Osteocyte (in vitro differentiated cells): ENCODE data around the gene MAPRE3. TPM values are rescaled to one million over a fixed set of nuclear protein-coding genes. Genes with fewer than 3 reads are reported as not detected.

Experiments
- DNase-seq: peaks from one replicate; pipeline ENCODE4 v3.0.0; 2021; ENCODE audit warnings: mixed read lengths; ENCODE audit not compliant: unreplicated experiment; ENCODE audit errors: extremely low spot score
- H3K27ac Mint-ChIP-seq: one replicate; pipeline ENCODE4 v1.8.0; 2021; ENCODE audit warnings: mild to moderate bottlenecking, mixed read lengths; ENCODE audit not compliant: unreplicated experiment
- H3K27me3 Mint-ChIP-seq: one replicate; pipeline ENCODE4 v1.8.0; 2021; ENCODE audit warnings: mixed read lengths; ENCODE audit not compliant: unreplicated experiment
- H3K36me3 Mint-ChIP-seq: one replicate; pipeline ENCODE4 v1.8.0; 2021; ENCODE audit warnings: mixed read lengths; ENCODE audit not compliant: unreplicated experiment
- H3K4me1 Mint-ChIP-seq: one replicate; pipeline ENCODE4 v1.8.0; 2021; ENCODE audit warnings: mixed read lengths; ENCODE audit not compliant: unreplicated experiment
- H3K4me3 Mint-ChIP-seq: one replicate; pipeline ENCODE4 v1.8.0; 2021; ENCODE audit warnings: mild to moderate bottlenecking, moderate library complexity, mixed read lengths; ENCODE audit not compliant: unreplicated experiment
- H3K9me3 Mint-ChIP-seq: one replicate; pipeline ENCODE4 v1.8.0; 2021; ENCODE audit warnings: mixed read lengths; ENCODE audit not compliant: unreplicated experiment
- total RNA-seq: library from RNA; stranded (reverse); gene quantifications from 2 replicates; pipeline ENCODE4 v1.2.1, GENCODE V29; 2021
- TF ChIP-seq, protein P1 (sequence below): fragments of 200-600 bp; sonication (generic); IDR thresholded peaks from 2 replicates; pipeline ENCODE4 v1.5.0; 2021; ENCODE audit warnings: antibody characterized with exemption, mild to moderate bottlenecking, moderate library complexity

MAPRE3 gene
- total RNA-seq, 1 donor from 2014 or later, result 9.4 TPM

- Mint-ChIP-seq H3K9me3 (no peaks in the 10 kb centered on the region), H3K27me3 (peaks cover 3% of the 10 kb centered on the region), H3K36me3 (no peaks in the 10 kb centered on the region), H3K4me3 (no peak overlapping the region), H3K4me1 (peaks cover 20% of the 10 kb centered on the region), H3K27ac (no peak overlapping the region)
- TF ChIP-seq, protein P1, sequence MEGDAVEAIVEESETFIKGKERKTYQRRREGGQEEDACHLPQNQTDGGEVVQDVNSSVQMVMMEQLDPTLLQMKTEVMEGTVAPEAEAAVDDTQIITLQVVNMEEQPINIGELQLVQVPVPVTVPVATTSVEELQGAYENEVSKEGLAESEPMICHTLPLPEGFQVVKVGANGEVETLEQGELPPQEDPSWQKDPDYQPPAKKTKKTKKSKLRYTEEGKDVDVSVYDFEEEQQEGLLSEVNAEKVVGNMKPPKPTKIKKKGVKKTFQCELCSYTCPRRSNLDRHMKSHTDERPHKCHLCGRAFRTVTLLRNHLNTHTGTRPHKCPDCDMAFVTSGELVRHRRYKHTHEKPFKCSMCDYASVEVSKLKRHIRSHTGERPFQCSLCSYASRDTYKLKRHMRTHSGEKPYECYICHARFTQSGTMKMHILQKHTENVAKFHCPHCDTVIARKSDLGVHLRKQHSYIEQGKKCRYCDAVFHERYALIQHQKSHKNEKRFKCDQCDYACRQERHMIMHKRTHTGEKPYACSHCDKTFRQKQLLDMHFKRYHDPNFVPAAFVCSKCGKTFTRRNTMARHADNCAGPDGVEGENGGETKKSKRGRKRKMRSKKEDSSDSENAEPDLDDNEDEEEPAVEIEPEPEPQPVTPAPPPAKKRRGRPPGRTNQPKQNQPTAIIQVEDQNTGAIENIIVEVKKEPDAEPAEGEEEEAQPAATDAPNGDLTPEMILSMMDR, result no peak
- no peak for DNase-seq
Measured at GRCh38 chr2:26925100-26925791, 45.2 kb upstream of the MAPRE3 start.

DNA sequence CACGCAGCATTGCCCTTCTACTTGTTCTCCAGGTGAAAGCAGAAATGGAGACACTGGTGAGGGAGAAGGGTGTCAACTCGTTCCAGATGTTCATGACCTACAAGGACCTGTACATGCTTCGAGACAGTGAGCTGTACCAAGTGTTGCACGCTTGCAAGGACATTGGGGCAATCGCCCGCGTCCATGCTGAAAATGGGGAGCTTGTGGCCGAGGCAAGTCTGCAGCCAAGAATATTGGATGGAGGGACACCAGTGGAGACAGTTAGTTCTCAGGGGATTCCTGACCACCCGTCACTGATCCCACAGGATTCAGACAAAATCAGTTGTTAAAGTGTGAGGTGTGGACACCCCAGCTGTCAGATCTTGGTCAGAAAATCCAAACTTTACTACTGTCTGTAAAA is 43.2 kb upstream of the MAPRE3 start:
- no peak for DNase-seq
- Mint-ChIP-seq H3K4me1 (peaks cover 20% of the 10 kb centered on the region), H3K36me3 (no peaks in the 10 kb centered on the region), H3K27ac (no peak overlapping the region), H3K4me3 (no peak overlapping the region), H3K27me3 (peaks cover 2% of the 10 kb centered on the region), H3K9me3 (no peaks in the 10 kb centered on the region)
- TF ChIP-seq, protein P1, result no peak

DNA sequence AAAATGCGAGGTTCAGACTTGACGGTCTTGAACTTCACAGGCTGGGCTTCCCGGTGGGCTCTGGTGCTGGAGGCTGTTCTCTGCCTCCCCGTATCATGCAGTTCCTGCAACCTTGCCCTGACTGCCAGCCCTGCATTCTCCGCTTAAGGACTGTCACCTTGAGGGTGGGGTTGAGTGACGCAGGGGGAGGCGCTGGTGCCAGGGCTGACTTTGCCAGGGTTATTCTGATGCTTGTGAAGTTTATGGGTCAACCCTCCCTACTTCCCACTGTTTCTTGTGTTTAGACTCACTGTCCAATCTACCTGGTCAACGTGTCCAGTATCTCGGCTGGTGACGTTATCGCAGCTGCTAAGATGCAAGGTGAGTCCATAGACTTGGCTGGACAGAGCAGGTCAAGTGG is 37.5 kb upstream of the MAPRE3 start:
- H3K27ac Mint-ChIP-seq, result no peak overlapping the region
- DNase-seq, result no peak

DNA sequence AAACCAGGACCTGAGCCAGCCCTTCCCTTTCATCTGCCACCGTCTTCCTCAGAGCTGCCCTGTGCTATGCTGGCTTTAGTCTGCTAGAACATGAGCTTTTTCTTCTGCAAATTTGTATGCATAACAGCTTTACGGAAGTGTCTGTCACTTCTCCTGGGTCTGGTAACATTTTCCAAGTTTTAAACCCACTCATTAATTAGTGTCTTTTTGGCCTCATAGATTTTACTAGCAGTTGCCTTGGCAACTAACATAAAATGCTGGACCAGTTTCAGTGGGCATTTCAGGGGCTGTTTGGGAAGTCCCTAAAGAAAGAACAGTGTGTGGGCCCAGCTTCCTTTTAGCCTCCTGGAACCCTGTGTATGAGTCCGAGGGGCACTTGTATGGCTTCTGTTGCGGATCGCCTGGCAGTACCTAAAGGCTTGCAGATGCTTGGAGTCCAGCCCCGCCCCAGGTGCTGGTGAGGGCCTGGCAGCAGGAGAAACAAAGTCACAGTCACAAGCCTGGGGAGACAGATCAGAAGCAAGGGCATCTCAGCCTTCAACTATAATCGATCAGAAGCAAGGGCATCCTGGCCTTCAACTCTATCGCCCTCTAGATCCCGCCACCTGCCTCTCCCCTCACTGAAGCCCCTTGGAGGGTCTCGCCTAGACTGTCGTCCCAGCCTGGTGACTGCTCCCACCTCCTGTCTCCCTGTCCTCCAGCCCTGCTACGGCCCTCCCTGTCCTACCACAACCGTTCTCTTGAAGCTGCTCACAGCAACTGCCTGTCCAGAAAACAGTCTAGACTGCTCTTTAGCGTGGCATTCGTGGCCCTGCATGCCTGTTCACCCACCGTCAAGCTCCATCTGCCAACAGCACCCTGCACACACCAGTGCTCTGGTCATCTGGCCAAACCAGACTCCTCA is 36.8 kb upstream of the MAPRE3 start:
- no peak overlapping the region for H3K27ac Mint-ChIP-seq

More for the DNA sequence above, 37.5 kb upstream of the MAPRE3 start:
- TF ChIP-seq, protein P1, result no peak
- peaks cover 30% of the 10 kb centered on the region for H3K27me3 Mint-ChIP-seq
- no peaks in the 10 kb centered on the region for H3K9me3 Mint-ChIP-seq
- no peaks in the 10 kb centered on the region for H3K4me1 Mint-ChIP-seq
- H3K4me3 Mint-ChIP-seq, result no peak overlapping the region
- no peaks in the 10 kb centered on the region for H3K36me3 Mint-ChIP-seq

More for the DNA sequence above, 36.8 kb upstream of the MAPRE3 start:
- no peak overlapping the region for H3K4me3 Mint-ChIP-seq
- peaks cover 30% of the 10 kb centered on the region for H3K27me3 Mint-ChIP-seq
- H3K4me1 Mint-ChIP-seq, result no peaks in the 10 kb centered on the region
- no peaks in the 10 kb centered on the region for H3K36me3 Mint-ChIP-seq
- TF ChIP-seq, protein P1, result no peak
- DNase-seq, result peak; percentile 72
- no peaks in the 10 kb centered on the region for H3K9me3 Mint-ChIP-seq
